GM23338 (cell line): ENCODE measurements around the gene APOL6. TPM values are rescaled to one million over a fixed set of nuclear protein-coding genes. Genes with fewer than 3 reads are reported as not detected.

ENCODE experiments used
- ATAC-seq: fragments of 200-7000 bp; cut with Tn5 transposase; 3 replicates; pipeline ENCODE4 v1.9.1; 2020
- DNase-seq: peaks from one replicate; pipeline ENCODE4 v3.0.0-alpha.2; 2015; ENCODE audit warnings: low spot score
- H2AFZ ChIP-seq: fragments of 200-600 bp; sonication (generic); 2 replicates; pipeline ENCODE4 v1.8.0; 2016; ENCODE audit warnings: antibody characterized with exemption, mild to moderate bottlenecking, moderate library complexity
- H3F3A ChIP-seq: fragments of 200-600 bp; sonication (generic); replicated peaks from 2 replicates; pipeline ENCODE4 v1.8.0; 2017; ENCODE audit warnings: antibody characterized with exemption, mixed run types, low read depth
- H3K27ac ChIP-seq: fragments of 200-600 bp; sonication (generic); 2 replicates; pipeline ENCODE4 v1.6.1; 2016; ENCODE audit warnings: low read depth
- H3K27me3 ChIP-seq: fragments of 200-600 bp; sonication (generic); 2 replicates; pipeline ENCODE4 v1.8.0; 2016; ENCODE audit warnings: mild to moderate bottlenecking, mixed run types, moderate library complexity; ENCODE audit not compliant: insufficient read depth
- H3K36me3 ChIP-seq: fragments of 200-600 bp; sonication (generic); 2 replicates; pipeline ENCODE4 v1.8.0; 2016; ENCODE audit warnings: mild to moderate bottlenecking; ENCODE audit not compliant: insufficient read depth
- H3K4me1 ChIP-seq: fragments of 200-600 bp; sonication (generic); 2 replicates; pipeline ENCODE4 v1.8.0; 2016; ENCODE audit warnings: mild to moderate bottlenecking, moderate library complexity; ENCODE audit not compliant: insufficient read depth
- H3K4me2 ChIP-seq: fragments of 200-600 bp; sonication (generic); 2 replicates; pipeline ENCODE4 v1.7.1; 2017; ENCODE audit warnings: mixed run types
- H3K4me3 ChIP-seq: fragments of 200-600 bp; sonication (generic); 2 replicates; pipeline ENCODE4 v1.6.1; 2016; ENCODE audit warnings: mixed run types
- H3K79me2 ChIP-seq: fragments of 200-600 bp; sonication (generic); replicated peaks from 2 replicates; pipeline ENCODE4 v1.8.0; 2017; ENCODE audit warnings: mild to moderate bottlenecking; ENCODE audit not compliant: insufficient read depth
- H3K9me2 ChIP-seq: fragments of 200-600 bp; sonication (generic); 2 replicates; pipeline ENCODE4 v1.8.0; 2017; ENCODE audit not compliant: insufficient read depth
- H4K20me1 ChIP-seq: fragments of 200-600 bp; sonication (generic); replicated peaks from 2 replicates; pipeline ENCODE4 v1.8.0; 2017; ENCODE audit warnings: mild to moderate bottlenecking; ENCODE audit not compliant: insufficient read depth
- H3K27ac Mint-ChIP-seq: 2 replicates; pipeline ENCODE4 v1.8.0; 2020; ENCODE audit warnings: inconsistent platforms, mild to moderate bottlenecking, moderate library complexity, mixed read lengths
- H3K27me3 Mint-ChIP-seq: 3 replicates; pipeline ENCODE4 v1.8.0; 2022; ENCODE audit warnings: low read depth, mild to moderate bottlenecking, moderate library complexity, mixed read lengths, inconsistent platforms; ENCODE audit not compliant: insufficient read depth, poor library complexity
- H3K36me3 Mint-ChIP-seq: 3 replicates; pipeline ENCODE4 v1.8.0; 2021; ENCODE audit warnings: low read depth, mild to moderate bottlenecking, inconsistent platforms, moderate library complexity, mixed read lengths
- H3K4me1 Mint-ChIP-seq: 3 replicates; pipeline ENCODE4 v1.8.0; 2020; ENCODE audit warnings: mild to moderate bottlenecking, inconsistent platforms, mixed read lengths
- H3K4me3 Mint-ChIP-seq: 3 replicates; pipeline ENCODE4 v1.8.0; 2021; ENCODE audit warnings: moderate library complexity, mild to moderate bottlenecking, inconsistent platforms, mixed read lengths
- H3K9me3 Mint-ChIP-seq: 3 replicates; pipeline ENCODE4 v1.8.0; 2020; ENCODE audit warnings: moderate library complexity, mild to moderate bottlenecking, inconsistent platforms, mixed read lengths
- CREB1 ChIP-seq: fragments of 250-450 bp; sonication (Bioruptor Pico); IDR thresholded peaks from 2 replicates; pipeline ENCODE4 v1.5.0; 2020; ENCODE audit warnings: low read depth, mild to moderate bottlenecking, moderate library complexity
- EZH2 ChIP-seq: fragments of 200-600 bp; sonication (generic); IDR thresholded peaks from one replicate; pipeline ENCODE4 v1.8.0; 2017; ENCODE audit warnings: antibody characterized with exemption, mild to moderate bottlenecking, low read depth; ENCODE audit not compliant: unreplicated experiment
- EZH2phosphoT487 ChIP-seq: fragments of 200-600 bp; sonication (generic); IDR thresholded peaks from one replicate; pipeline ENCODE4 v1.8.1; 2018; ENCODE audit warnings: antibody characterized with exemption; ENCODE audit not compliant: unreplicated experiment
- NANOG ChIP-seq: IDR thresholded peaks from 2 replicates; pipeline ENCODE4 v1.6.1; 2016; ENCODE audit warnings: antibody characterized with exemption, borderline replicate concordance
- POLR2AphosphoS5 ChIP-seq: IDR thresholded peaks from 2 replicates; pipeline ENCODE4 v1.6.1; 2016; ENCODE audit warnings: antibody characterized with exemption, low read depth
- STAT1 ChIP-seq: IDR thresholded peaks from one replicate; pipeline ENCODE4 v1.6.1; 2016; ENCODE audit warnings: antibody characterized with exemption; ENCODE audit not compliant: unreplicated experiment
- ZNF331 ChIP-seq: fragments of 250-450 bp; sonication (Bioruptor Pico); IDR thresholded peaks from 2 replicates; pipeline ENCODE4 v1.5.0; 2020; ENCODE audit warnings: low read depth, mild to moderate bottlenecking, moderate library complexity
- polyA plus RNA-seq: library from polyadenylated mRNA; unstranded; fragments of >200 nt; fragmentation: Nextera tagmentation; extraction: Ambion mirVana; gene quantifications from 2 replicates; pipeline ENCODE4 v1.2.1, GENCODE V29; 2016
- total RNA-seq: library from RNA; depleted of rRNA; stranded (reverse); fragments of >200 nt; shearing (Covaris generic); gene quantifications from 2 replicates; pipeline ENCODE4 v1.2.3, GENCODE V29; 2014
- TF ChIP-seq, protein P1 (sequence below): fragments of 250-450 bp; sonication (Bioruptor Pico); IDR thresholded peaks from 2 replicates; pipeline ENCODE4 v1.5.0; 2020; ENCODE audit warnings: mild to moderate bottlenecking, moderate library complexity
- TF ChIP-seq, protein P2 (sequence below): IDR thresholded peaks from one replicate; pipeline ENCODE4 v1.6.1; 2018; ENCODE audit warnings: antibody characterized with exemption; ENCODE audit not compliant: unreplicated experiment
- TF ChIP-seq, protein P3 (sequence below): IDR thresholded peaks from 2 replicates; pipeline ENCODE4 v1.6.1; 2016; ENCODE audit warnings: antibody characterized with exemption

APOL6 gene
- total and polyA plus RNA-seq, 2 experiments from 2014 or later = 0.10 to 0.14 TPM

DNA sequence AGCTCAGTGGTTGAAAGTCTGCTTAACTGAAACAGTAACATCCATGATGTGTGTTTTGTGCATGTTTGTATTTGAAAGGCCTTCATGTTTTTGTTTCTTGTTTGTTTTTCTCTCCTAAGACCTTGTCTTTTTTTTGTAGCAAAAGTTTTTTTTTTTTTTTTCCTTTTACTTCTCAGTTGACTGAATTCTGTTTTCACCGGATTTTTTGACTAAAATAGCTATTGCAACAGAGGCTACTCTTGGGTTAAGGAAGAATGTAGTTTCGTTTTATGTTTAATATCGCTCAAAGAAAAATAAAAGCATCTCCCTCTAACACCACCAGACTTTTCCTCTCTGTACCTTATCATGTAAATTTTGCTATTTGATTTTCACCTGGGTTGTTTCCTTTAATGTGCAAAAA, 15.1 kb downstream of the APOL6 start:
- no peak for TF ChIP-seq EZH2phosphoT487
- TF ChIP-seq NANOG = no peak
- TF ChIP-seq, protein P1, sequence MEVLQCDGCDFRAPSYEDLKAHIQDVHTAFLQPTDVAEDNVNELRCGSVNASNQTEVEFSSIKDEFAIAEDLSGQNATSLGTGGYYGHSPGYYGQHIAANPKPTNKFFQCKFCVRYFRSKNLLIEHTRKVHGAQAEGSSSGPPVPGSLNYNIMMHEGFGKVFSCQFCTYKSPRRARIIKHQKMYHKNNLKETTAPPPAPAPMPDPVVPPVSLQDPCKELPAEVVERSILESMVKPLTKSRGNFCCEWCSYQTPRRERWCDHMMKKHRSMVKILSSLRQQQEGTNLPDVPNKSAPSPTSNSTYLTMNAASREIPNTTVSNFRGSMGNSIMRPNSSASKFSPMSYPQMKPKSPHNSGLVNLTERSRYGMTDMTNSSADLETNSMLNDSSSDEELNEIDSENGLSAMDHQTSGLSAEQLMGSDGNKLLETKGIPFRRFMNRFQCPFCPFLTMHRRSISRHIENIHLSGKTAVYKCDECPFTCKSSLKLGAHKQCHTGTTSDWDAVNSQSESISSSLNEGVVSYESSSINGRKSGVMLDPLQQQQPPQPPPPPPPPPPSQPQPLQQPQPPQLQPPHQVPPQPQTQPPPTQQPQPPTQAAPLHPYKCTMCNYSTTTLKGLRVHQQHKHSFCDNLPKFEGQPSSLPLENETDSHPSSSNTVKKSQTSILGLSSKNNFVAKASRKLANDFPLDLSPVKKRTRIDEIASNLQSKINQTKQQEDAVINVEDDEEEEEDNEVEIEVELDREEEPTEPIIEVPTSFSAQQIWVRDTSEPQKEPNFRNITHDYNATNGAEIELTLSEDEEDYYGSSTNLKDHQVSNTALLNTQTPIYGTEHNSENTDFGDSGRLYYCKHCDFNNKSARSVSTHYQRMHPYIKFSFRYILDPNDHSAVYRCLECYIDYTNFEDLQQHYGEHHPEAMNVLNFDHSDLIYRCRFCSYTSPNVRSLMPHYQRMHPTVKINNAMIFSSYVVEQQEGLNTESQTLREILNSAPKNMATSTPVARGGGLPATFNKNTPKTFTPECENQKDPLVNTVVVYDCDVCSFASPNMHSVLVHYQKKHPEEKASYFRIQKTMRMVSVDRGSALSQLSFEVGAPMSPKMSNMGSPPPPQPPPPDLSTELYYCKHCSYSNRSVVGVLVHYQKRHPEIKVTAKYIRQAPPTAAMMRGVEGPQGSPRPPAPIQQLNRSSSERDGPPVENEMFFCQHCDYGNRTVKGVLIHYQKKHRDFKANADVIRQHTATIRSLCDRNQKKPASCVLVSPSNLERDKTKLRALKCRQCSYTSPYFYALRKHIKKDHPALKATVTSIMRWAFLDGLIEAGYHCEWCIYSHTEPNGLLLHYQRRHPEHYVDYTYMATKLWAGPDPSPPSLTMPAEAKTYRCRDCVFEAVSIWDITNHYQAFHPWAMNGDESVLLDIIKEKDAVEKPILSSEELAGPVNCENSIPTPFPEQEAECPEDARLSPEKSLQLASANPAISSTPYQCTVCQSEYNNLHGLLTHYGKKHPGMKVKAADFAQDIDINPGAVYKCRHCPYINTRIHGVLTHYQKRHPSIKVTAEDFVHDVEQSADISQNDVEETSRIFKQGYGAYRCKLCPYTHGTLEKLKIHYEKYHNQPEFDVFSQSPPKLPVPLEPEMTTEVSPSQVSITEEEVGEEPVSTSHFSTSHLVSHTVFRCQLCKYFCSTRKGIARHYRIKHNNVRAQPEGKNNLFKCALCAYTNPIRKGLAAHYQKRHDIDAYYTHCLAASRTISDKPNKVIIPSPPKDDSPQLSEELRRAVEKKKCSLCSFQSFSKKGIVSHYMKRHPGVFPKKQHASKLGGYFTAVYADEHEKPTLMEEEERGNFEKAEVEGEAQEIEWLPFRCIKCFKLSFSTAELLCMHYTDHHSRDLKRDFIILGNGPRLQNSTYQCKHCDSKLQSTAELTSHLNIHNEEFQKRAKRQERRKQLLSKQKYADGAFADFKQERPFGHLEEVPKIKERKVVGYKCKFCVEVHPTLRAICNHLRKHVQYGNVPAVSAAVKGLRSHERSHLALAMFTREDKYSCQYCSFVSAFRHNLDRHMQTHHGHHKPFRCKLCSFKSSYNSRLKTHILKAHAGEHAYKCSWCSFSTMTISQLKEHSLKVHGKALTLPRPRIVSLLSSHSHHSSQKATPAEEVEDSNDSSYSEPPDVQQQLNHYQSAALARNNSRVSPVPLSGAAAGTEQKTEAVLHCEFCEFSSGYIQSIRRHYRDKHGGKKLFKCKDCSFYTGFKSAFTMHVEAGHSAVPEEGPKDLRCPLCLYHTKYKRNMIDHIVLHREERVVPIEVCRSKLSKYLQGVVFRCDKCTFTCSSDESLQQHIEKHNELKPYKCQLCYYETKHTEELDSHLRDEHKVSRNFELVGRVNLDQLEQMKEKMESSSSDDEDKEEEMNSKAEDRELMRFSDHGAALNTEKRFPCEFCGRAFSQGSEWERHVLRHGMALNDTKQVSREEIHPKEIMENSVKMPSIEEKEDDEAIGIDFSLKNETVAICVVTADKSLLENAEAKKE (CRISPR knock-in tag) = no peak
- TF ChIP-seq ZNF331 = no peak
- TF ChIP-seq, protein P2, sequence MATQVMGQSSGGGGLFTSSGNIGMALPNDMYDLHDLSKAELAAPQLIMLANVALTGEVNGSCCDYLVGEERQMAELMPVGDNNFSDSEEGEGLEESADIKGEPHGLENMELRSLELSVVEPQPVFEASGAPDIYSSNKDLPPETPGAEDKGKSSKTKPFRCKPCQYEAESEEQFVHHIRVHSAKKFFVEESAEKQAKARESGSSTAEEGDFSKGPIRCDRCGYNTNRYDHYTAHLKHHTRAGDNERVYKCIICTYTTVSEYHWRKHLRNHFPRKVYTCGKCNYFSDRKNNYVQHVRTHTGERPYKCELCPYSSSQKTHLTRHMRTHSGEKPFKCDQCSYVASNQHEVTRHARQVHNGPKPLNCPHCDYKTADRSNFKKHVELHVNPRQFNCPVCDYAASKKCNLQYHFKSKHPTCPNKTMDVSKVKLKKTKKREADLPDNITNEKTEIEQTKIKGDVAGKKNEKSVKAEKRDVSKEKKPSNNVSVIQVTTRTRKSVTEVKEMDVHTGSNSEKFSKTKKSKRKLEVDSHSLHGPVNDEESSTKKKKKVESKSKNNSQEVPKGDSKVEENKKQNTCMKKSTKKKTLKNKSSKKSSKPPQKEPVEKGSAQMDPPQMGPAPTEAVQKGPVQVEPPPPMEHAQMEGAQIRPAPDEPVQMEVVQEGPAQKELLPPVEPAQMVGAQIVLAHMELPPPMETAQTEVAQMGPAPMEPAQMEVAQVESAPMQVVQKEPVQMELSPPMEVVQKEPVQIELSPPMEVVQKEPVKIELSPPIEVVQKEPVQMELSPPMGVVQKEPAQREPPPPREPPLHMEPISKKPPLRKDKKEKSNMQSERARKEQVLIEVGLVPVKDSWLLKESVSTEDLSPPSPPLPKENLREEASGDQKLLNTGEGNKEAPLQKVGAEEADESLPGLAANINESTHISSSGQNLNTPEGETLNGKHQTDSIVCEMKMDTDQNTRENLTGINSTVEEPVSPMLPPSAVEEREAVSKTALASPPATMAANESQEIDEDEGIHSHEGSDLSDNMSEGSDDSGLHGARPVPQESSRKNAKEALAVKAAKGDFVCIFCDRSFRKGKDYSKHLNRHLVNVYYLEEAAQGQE = no peak
- TF ChIP-seq, protein P3, sequence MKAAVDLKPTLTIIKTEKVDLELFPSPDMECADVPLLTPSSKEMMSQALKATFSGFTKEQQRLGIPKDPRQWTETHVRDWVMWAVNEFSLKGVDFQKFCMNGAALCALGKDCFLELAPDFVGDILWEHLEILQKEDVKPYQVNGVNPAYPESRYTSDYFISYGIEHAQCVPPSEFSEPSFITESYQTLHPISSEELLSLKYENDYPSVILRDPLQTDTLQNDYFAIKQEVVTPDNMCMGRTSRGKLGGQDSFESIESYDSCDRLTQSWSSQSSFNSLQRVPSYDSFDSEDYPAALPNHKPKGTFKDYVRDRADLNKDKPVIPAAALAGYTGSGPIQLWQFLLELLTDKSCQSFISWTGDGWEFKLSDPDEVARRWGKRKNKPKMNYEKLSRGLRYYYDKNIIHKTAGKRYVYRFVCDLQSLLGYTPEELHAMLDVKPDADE = no peak
- no peak for TF ChIP-seq STAT1
- TF ChIP-seq CREB1 (CRISPR knock-in tag) = no peak
- no peak for TF ChIP-seq EZH2
- TF ChIP-seq POLR2AphosphoS5 = no peak
- peaks cover 54% of the 10 kb centered on the region for H3K9me3 Mint-ChIP-seq

More for the DNA sequence above, 15.1 kb downstream of the APOL6 start:
- H3K79me2 ChIP-seq = no peaks in the 10 kb centered on the region
- no peaks in the 10 kb centered on the region for H3K27me3 ChIP-seq
- H3K4me3 ChIP-seq = peak overlapping the region; percentile 34
- peaks cover 22% of the 10 kb centered on the region; the same call in 1 of the 2 replicates for H3K36me3 ChIP-seq
- peaks cover 40% of the 10 kb centered on the region for H3K4me1 ChIP-seq
- H3K4me3 Mint-ChIP-seq = peak overlapping the region; percentile 51
- DNase-seq (no peak), ATAC-seq (no peak)
- peak overlapping the region; percentile 61 for H3K4me2 ChIP-seq
- peaks cover 3% of the 10 kb centered on the region for H3K27me3 Mint-ChIP-seq
- peaks cover 26% of the 10 kb centered on the region for H3K4me1 Mint-ChIP-seq
- H3K27ac Mint-ChIP-seq = peak overlapping the region; percentile 65; the same call in 1 of the 2 replicates
- no peaks in the 10 kb centered on the region for H4K20me1 ChIP-seq
- no peak overlapping the region for H2AFZ ChIP-seq
- H3F3A ChIP-seq = no peaks in the 10 kb centered on the region
- 0 out of 2 replicates have a peak, but pooled peaks cover 2% of the 10 kb centered on the region for H3K9me2 ChIP-seq
- peak overlapping the region; percentile 60 for H3K27ac ChIP-seq
- peaks cover 39% of the 10 kb centered on the region for H3K36me3 Mint-ChIP-seq
